ENCODE results near the gene RAD54L2.

RAD54L2 gene

GRCh38 chr3:51581524-51581923 lies 43.0 kb downstream of the RAD54L2 start:
- no peak overlapping the region for H3K9ac ChIP-seq (ENCODE audit: low read length)
- H3K27me3 ChIP-seq (ENCODE audit: low read length) = no peaks in the 10 kb centered on the region
- TF ChIP-seq EZH2phosphoT487 (conservative IDR thresholded peaks at IDR 0.05; ENCODE audit: low read length) (no peak), CTCF (IDR thresholded peaks at IDR 0.05; ENCODE audit: insufficient read depth, low read length, poor library complexity, severe bottlenecking) (no peak)
- no peak overlapping the region for H3K27ac ChIP-seq (ENCODE audit: low read depth, low read length)
- H3K36me3 ChIP-seq (ENCODE audit: low read length) = no peaks in the 10 kb centered on the region
- H3K4me3 ChIP-seq (ENCODE audit: insufficient read depth, low read length, poor library complexity, severe bottlenecking) = no peak overlapping the region
- no peak overlapping the region for H3K4me2 ChIP-seq (ENCODE audit: low read depth, low read length, poor library complexity, severe bottlenecking)
- no peaks in the 10 kb centered on the region for H4K20me1 ChIP-seq (ENCODE audit: low read depth, low read length)
- H3F3A ChIP-seq (ENCODE audit: insufficient read depth) = no peaks in the 10 kb centered on the region
- no peaks in the 10 kb centered on the region for H3K9me3 ChIP-seq (ENCODE audit: insufficient read depth, low read length)
- peaks cover 5% of the 10 kb centered on the region; the same call in 1 of the 2 replicates for H3K79me2 ChIP-seq (ENCODE audit: insufficient read depth, low read length)
- no peak overlapping the region for H2AFZ ChIP-seq (ENCODE audit: low read depth, low read length, severe bottlenecking)
- H3K9me2 ChIP-seq (replicated peaks; ENCODE audit: insufficient read depth, low read length) = no peaks in the 10 kb centered on the region

GRCh38 chr3:51585197-51585596 lies 46.7 kb downstream of the RAD54L2 start:
- Histone ChIP-seq H3K79me2 (ENCODE audit: insufficient read depth, low read length) (no peaks in the 10 kb centered on the region), H3K9me3 (ENCODE audit: insufficient read depth, low read length) (no peaks in the 10 kb centered on the region), H2AFZ (ENCODE audit: low read depth, low read length, severe bottlenecking) (no peak overlapping the region), H3K9me2 (replicated peaks; ENCODE audit: insufficient read depth, low read length) (no peaks in the 10 kb centered on the region), H3F3A (ENCODE audit: insufficient read depth) (no peaks in the 10 kb centered on the region), H3K4me2 (ENCODE audit: low read depth, low read length, poor library complexity, severe bottlenecking) (no peak overlapping the region), H3K36me3 (ENCODE audit: low read length) (no peaks in the 10 kb centered on the region), H3K27ac (ENCODE audit: low read depth, low read length) (no peak overlapping the region), H3K9ac (ENCODE audit: low read length) (no peak overlapping the region), H4K20me1 (ENCODE audit: low read depth, low read length) (no peaks in the 10 kb centered on the region), H3K4me3 (ENCODE audit: insufficient read depth, low read length, poor library complexity, severe bottlenecking) (no peak overlapping the region), H3K27me3 (ENCODE audit: low read length) (no peaks in the 10 kb centered on the region)
- no peak for TF ChIP-seq EZH2phosphoT487 (conservative IDR thresholded peaks at IDR 0.05; ENCODE audit: low read length)
- TF ChIP-seq CTCF (IDR thresholded peaks at IDR 0.05; ENCODE audit: insufficient read depth, low read length, poor library complexity, severe bottlenecking) = no peak

GRCh38 chr3:51585871-51586270 lies 47.4 kb downstream of the RAD54L2 start:
- no peak for TF ChIP-seq CTCF (IDR thresholded peaks at IDR 0.05; ENCODE audit: insufficient read depth, low read length, poor library complexity, severe bottlenecking)
- no peak for TF ChIP-seq EZH2phosphoT487 (conservative IDR thresholded peaks at IDR 0.05; ENCODE audit: low read length)
- Histone ChIP-seq H3K36me3 (ENCODE audit: low read length) (no peaks in the 10 kb centered on the region), H3K79me2 (ENCODE audit: insufficient read depth, low read length) (no peaks in the 10 kb centered on the region)

More at GRCh38 chr3:51585871-51586270, 47.4 kb downstream of the RAD54L2 start:
- H3K4me2 ChIP-seq (ENCODE audit: low read depth, low read length, poor library complexity, severe bottlenecking) = no peak overlapping the region
- no peak overlapping the region for H3K27ac ChIP-seq (ENCODE audit: low read depth, low read length)
- H3K4me3 ChIP-seq (ENCODE audit: insufficient read depth, low read length, poor library complexity, severe bottlenecking) = no peak overlapping the region
- no peaks in the 10 kb centered on the region for H3K9me2 ChIP-seq (replicated peaks; ENCODE audit: insufficient read depth, low read length)
- no peaks in the 10 kb centered on the region for H3K9me3 ChIP-seq (ENCODE audit: insufficient read depth, low read length)
- no peak overlapping the region for H3K9ac ChIP-seq (ENCODE audit: low read length)
- H2AFZ ChIP-seq (ENCODE audit: low read depth, low read length, severe bottlenecking) = no peak overlapping the region
- no peaks in the 10 kb centered on the region for H3K27me3 ChIP-seq (ENCODE audit: low read length)
- H4K20me1 ChIP-seq (ENCODE audit: low read depth, low read length) = no peaks in the 10 kb centered on the region
- no peaks in the 10 kb centered on the region for H3F3A ChIP-seq (ENCODE audit: insufficient read depth)

All from SU-DHL-6 (cell line).